Measurements from ENCODE around the gene CPEB2. TPM values are rescaled to one million over a fixed set of nuclear protein-coding genes. Genes with fewer than 3 reads are reported as not detected.

The CPEB2 gene
- polyA plus RNA-seq, 2 donors = 8.4 to 8.9 TPM

DNA sequence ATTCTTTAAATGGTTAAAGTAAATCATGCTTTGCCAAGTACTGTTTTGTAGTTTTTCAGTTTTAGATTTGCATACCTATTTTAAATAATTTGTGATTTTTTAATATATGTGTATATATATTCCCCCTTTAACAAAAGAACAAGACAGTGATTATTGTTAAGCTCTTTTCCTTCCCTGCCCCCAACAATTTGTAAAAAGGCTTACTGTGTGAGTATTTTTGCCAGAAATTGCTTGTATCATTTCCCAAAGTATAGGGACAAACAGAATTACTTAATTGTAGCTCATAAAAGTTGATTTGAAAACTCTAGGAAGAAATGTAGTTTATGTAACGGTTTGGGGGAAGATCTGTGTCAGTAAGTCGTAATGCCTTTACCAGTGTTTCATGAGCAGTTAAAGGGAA lies 19.0 kb downstream of the CPEB2 start:
- H3K27me3 ChIP-seq (ENCODE audit: control insufficient read depth in 1 of 2, insufficient read depth in 2 of 2, low read length in 2 of 2) = no peaks in the 10 kb centered on the region
- H3K36me3 ChIP-seq (ENCODE audit: control insufficient read depth in 2 of 2, insufficient read depth in 2 of 2, low read length in 1 of 2) = peaks cover 0 to 2% of the 10 kb centered on the region in 2 donors
- H3K27ac ChIP-seq (ENCODE audit: low read depth in 2 of 2, low read length in 1 of 2) = no peak overlapping the region
- WGBS, 2 donors = 33 to 38% methylated on average over 2 of the region's 2 CpGs
- no peaks in the 10 kb centered on the region for H3K9me3 ChIP-seq (ENCODE audit: control insufficient read depth in 2 of 2, insufficient read depth in 1 of 2, low read depth in 1 of 2, low read length in 1 of 2)
- H3K4me3 ChIP-seq (ENCODE audit: low read depth in 1 of 2, low read length in 2 of 2) = no peak overlapping the region
- H3K4me1 ChIP-seq (ENCODE audit: control insufficient read depth in 2 of 2, insufficient read depth in 2 of 2, low read length in 1 of 2) = no peaks in the 10 kb centered on the region

- 66 to 75% methylated on average over 2 of the region's 2 CpGs for WGBS, 2 donors
- Histone ChIP-seq H3K4me1 (ENCODE audit: control insufficient read depth in 2 of 2, insufficient read depth in 2 of 2, low read length in 1 of 2) (no peaks in the 10 kb centered on the region), H3K36me3 (ENCODE audit: control insufficient read depth in 2 of 2, insufficient read depth in 2 of 2, low read length in 1 of 2) (peaks cover 0 to 2% of the 10 kb centered on the region in 2 donors), H3K4me3 (ENCODE audit: low read depth in 1 of 2, low read length in 2 of 2) (no peak overlapping the region), H3K27me3 (ENCODE audit: control insufficient read depth in 1 of 2, insufficient read depth in 2 of 2, low read length in 2 of 2) (no peaks in the 10 kb centered on the region), H3K27ac (ENCODE audit: low read depth in 2 of 2, low read length in 1 of 2) (no peak overlapping the region), H3K9me3 (ENCODE audit: control insufficient read depth in 2 of 2, insufficient read depth in 1 of 2, low read depth in 1 of 2, low read length in 1 of 2) (no peaks in the 10 kb centered on the region)
Observed at GRCh38 chr4:15021946-15022345, 19.7 kb downstream of the CPEB2 start.

DNA sequence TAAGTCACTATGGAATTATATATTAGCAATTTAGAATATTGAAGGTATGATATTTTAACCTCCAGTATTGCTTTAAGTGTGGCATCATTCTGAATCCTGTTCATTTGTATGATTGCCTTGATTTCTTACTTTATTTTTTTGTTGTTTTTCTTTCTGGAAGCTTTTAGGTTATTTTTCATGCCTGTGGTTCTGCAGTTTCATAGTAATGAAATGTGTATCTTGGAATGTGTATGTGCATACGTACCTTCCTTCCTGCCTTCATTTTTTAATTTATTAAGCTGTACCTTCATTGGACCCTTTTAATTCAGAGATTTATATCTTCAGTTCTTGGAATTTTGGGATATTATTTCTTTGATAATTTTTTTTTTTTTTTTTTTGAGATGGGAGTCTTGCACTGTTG lies 22.1 kb downstream of the CPEB2 start:
- peaks cover 0 to 2% of the 10 kb centered on the region in 2 donors for H3K36me3 ChIP-seq (ENCODE audit: control insufficient read depth in 2 of 2, insufficient read depth in 2 of 2, low read length in 1 of 2)
- WGBS, 2 donors = 0% methylated on average over 1 of the region's 1 CpG

GRCh38 chr4:15025693-15026092 lies 23.4 kb downstream of the CPEB2 start:
- no peak overlapping the region for H3K4me3 ChIP-seq (ENCODE audit: low read depth in 1 of 2, low read length in 2 of 2)
- no peaks in the 10 kb centered on the region for H3K9me3 ChIP-seq (ENCODE audit: control insufficient read depth in 2 of 2, insufficient read depth in 1 of 2, low read depth in 1 of 2, low read length in 1 of 2)
- no peak overlapping the region for H3K27ac ChIP-seq (ENCODE audit: low read depth in 2 of 2, low read length in 1 of 2)
- no peaks in the 10 kb centered on the region for H3K27me3 ChIP-seq (ENCODE audit: control insufficient read depth in 1 of 2, insufficient read depth in 2 of 2, low read length in 2 of 2)
- H3K36me3 ChIP-seq (ENCODE audit: control insufficient read depth in 2 of 2, insufficient read depth in 2 of 2, low read length in 1 of 2) = peaks cover 0 to 2% of the 10 kb centered on the region in 2 donors
- H3K4me1 ChIP-seq (ENCODE audit: control insufficient read depth in 2 of 2, insufficient read depth in 2 of 2, low read length in 1 of 2) = no peaks in the 10 kb centered on the region
- WGBS, 2 donors = 82 to 83% methylated on average over 5 of the region's 5 CpGs

More for the DNA sequence above, 22.1 kb downstream of the CPEB2 start:
- no peaks in the 10 kb centered on the region for H3K27me3 ChIP-seq (ENCODE audit: control insufficient read depth in 1 of 2, insufficient read depth in 2 of 2, low read length in 2 of 2)
- no peak overlapping the region for H3K27ac ChIP-seq (ENCODE audit: low read depth in 2 of 2, low read length in 1 of 2)
- no peaks in the 10 kb centered on the region for H3K4me1 ChIP-seq (ENCODE audit: control insufficient read depth in 2 of 2, insufficient read depth in 2 of 2, low read length in 1 of 2)
- H3K4me3 ChIP-seq (ENCODE audit: low read depth in 1 of 2, low read length in 2 of 2) = no peak overlapping the region
- no peaks in the 10 kb centered on the region for H3K9me3 ChIP-seq (ENCODE audit: control insufficient read depth in 2 of 2, insufficient read depth in 1 of 2, low read depth in 1 of 2, low read length in 1 of 2)

- H3K9me3 ChIP-seq (ENCODE audit: control insufficient read depth in 2 of 2, insufficient read depth in 1 of 2, low read depth in 1 of 2, low read length in 1 of 2) = no peaks in the 10 kb centered on the region
- no peak overlapping the region for H3K4me3 ChIP-seq (ENCODE audit: low read depth in 1 of 2, low read length in 2 of 2)
- H3K4me1 ChIP-seq (ENCODE audit: control insufficient read depth in 2 of 2, insufficient read depth in 2 of 2, low read length in 1 of 2) = no peaks in the 10 kb centered on the region
- no peaks in the 10 kb centered on the region for H3K36me3 ChIP-seq (ENCODE audit: control insufficient read depth in 2 of 2, insufficient read depth in 2 of 2, low read length in 1 of 2)
- H3K27me3 ChIP-seq (ENCODE audit: control insufficient read depth in 1 of 2, insufficient read depth in 2 of 2, low read length in 2 of 2) = no peaks in the 10 kb centered on the region
- 80 to 90% methylated on average over 1 of the region's 1 CpG for WGBS, 2 donors
- no peak overlapping the region for H3K27ac ChIP-seq (ENCODE audit: low read depth in 2 of 2, low read length in 1 of 2)
Observed at GRCh38 chr4:15027921-15028435, 25.7 kb downstream of the CPEB2 start.

GRCh38 chr4:15031197-15031596 lies 28.9 kb downstream of the CPEB2 start:
- Histone ChIP-seq H3K4me3 (ENCODE audit: low read depth in 1 of 2, low read length in 2 of 2) (no peak overlapping the region), H3K27me3 (ENCODE audit: control insufficient read depth in 1 of 2, insufficient read depth in 2 of 2, low read length in 2 of 2) (no peaks in the 10 kb centered on the region), H3K9me3 (ENCODE audit: control insufficient read depth in 2 of 2, insufficient read depth in 1 of 2, low read depth in 1 of 2, low read length in 1 of 2) (no peaks in the 10 kb centered on the region), H3K27ac (ENCODE audit: low read depth in 2 of 2, low read length in 1 of 2) (no peak overlapping the region), H3K4me1 (ENCODE audit: control insufficient read depth in 2 of 2, insufficient read depth in 2 of 2, low read length in 1 of 2) (no peaks in the 10 kb centered on the region), H3K36me3 (ENCODE audit: control insufficient read depth in 2 of 2, insufficient read depth in 2 of 2, low read length in 1 of 2) (no peaks in the 10 kb centered on the region)
- WGBS, 2 donors = 67 to 71% methylated on average over 2 of the region's 2 CpGs

DNA sequence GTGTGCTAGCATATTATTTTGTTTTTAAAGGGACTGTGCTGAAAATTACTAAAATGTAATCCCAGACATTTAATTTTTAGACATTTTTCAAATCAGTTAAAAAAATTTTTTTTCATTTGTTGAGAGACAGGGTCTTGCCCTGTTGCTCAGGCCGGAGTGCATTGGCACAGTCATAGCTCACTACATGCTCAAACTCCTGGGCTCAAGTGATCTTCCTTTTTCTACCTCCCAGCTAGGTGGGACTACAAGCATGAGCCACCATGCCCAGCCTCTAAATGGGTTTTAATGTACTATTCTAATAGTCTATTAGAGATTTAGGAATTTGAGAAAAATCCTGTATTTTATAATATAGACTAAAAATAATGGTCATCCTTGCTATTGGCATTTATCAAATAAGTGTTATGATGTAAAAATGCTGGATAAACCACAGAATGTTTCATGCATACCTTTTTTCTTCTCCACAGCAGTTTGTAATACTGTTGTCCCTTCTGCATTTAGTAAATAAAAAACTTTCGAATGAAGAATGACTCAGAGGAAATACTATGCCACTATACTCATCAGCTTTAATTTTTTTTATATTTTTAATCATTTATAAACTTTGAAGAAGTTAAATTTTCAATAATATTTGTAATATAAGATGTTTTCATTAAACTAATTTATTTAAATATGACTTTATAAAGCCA lies 29.9 kb downstream of the CPEB2 start:
- 73 to 79% methylated on average over 2 of the region's 2 CpGs for WGBS, 2 donors
- no peaks in the 10 kb centered on the region for H3K27me3 ChIP-seq (ENCODE audit: control insufficient read depth in 1 of 2, insufficient read depth in 2 of 2, low read length in 2 of 2)
- no peaks in the 10 kb centered on the region for H3K4me1 ChIP-seq (ENCODE audit: control insufficient read depth in 2 of 2, insufficient read depth in 2 of 2, low read length in 1 of 2)
- no peaks in the 10 kb centered on the region for H3K36me3 ChIP-seq (ENCODE audit: control insufficient read depth in 2 of 2, insufficient read depth in 2 of 2, low read length in 1 of 2)
- H3K27ac ChIP-seq (ENCODE audit: low read depth in 2 of 2, low read length in 1 of 2) = no peak overlapping the region
- H3K9me3 ChIP-seq (ENCODE audit: control insufficient read depth in 2 of 2, insufficient read depth in 1 of 2, low read depth in 1 of 2, low read length in 1 of 2) = no peaks in the 10 kb centered on the region
- no peak overlapping the region for H3K4me3 ChIP-seq (ENCODE audit: low read depth in 1 of 2, low read length in 2 of 2)

GRCh38 chr4:15034071-15034764 lies 31.9 kb downstream of the CPEB2 start:
- no peak overlapping the region for H3K4me3 ChIP-seq (ENCODE audit: low read depth in 1 of 2, low read length in 2 of 2)
- no peaks in the 10 kb centered on the region for H3K9me3 ChIP-seq (ENCODE audit: control insufficient read depth in 2 of 2, insufficient read depth in 1 of 2, low read depth in 1 of 2, low read length in 1 of 2)
- no peaks in the 10 kb centered on the region for H3K4me1 ChIP-seq (ENCODE audit: control insufficient read depth in 2 of 2, insufficient read depth in 2 of 2, low read length in 1 of 2)
- WGBS, 2 donors = 82 to 83% methylated on average over 6 of the region's 6 CpGs
- no peak overlapping the region for H3K27ac ChIP-seq (ENCODE audit: low read depth in 2 of 2, low read length in 1 of 2)
- H3K36me3 ChIP-seq (ENCODE audit: control insufficient read depth in 2 of 2, insufficient read depth in 2 of 2, low read length in 1 of 2) = no peaks in the 10 kb centered on the region
- H3K27me3 ChIP-seq (ENCODE audit: control insufficient read depth in 1 of 2, insufficient read depth in 2 of 2, low read length in 2 of 2) = no peaks in the 10 kb centered on the region

- H3K4me3 ChIP-seq (ENCODE audit: low read depth in 1 of 2, low read length in 2 of 2) = no peak overlapping the region
- no peaks in the 10 kb centered on the region for H3K9me3 ChIP-seq (ENCODE audit: control insufficient read depth in 2 of 2, insufficient read depth in 1 of 2, low read depth in 1 of 2, low read length in 1 of 2)
- H3K27ac ChIP-seq (ENCODE audit: low read depth in 2 of 2, low read length in 1 of 2) = no peak overlapping the region
- no peaks in the 10 kb centered on the region for H3K4me1 ChIP-seq (ENCODE audit: control insufficient read depth in 2 of 2, insufficient read depth in 2 of 2, low read length in 1 of 2)
- no peaks in the 10 kb centered on the region for H3K36me3 ChIP-seq (ENCODE audit: control insufficient read depth in 2 of 2, insufficient read depth in 2 of 2, low read length in 1 of 2)
- no peaks in the 10 kb centered on the region for H3K27me3 ChIP-seq (ENCODE audit: control insufficient read depth in 1 of 2, insufficient read depth in 2 of 2, low read length in 2 of 2)
Observed at GRCh38 chr4:15035159-15035558, 32.9 kb downstream of the CPEB2 start.
